Prostate gland (tissue), 2 donors: Measurements from ENCODE around the gene FARP2. TPM values are rescaled to one million over a fixed set of nuclear protein-coding genes. Genes with fewer than 3 reads are reported as not detected.
"Not testable (repeated sequence)": the region's sequence is repeated elsewhere in the genome, so short reads cannot be mapped to it uniquely, and the experiment has no call there.

Experiments
- DNase-seq: peaks from one replicate; pipeline ENCODE4 v3.0.0-alpha.2; 2019; ENCODE audit warnings: low spot score
- H3K27ac ChIP-seq, 2 donors: fragments of 200-600 bp; sonication (generic); 2 replicates each; pipeline ENCODE4 v1.5.1; 2017 to 2019
- H3K27me3 ChIP-seq: fragments of 200-600 bp; sonication (generic); replicated peaks from 2 replicates; pipeline ENCODE4 v1.5.1; 2019; ENCODE audit not compliant: insufficient read depth
- H3K36me3 ChIP-seq, 2 donors: fragments of 200-600 bp; sonication (generic); 1 replicate in 1 of 2; 2 replicates in 1 of 2; pipeline versions ENCODE4 v1.5.1 to v1.8.1; 2017 to 2019
- H3K4me1 ChIP-seq: fragments of 200-600 bp; sonication (generic); replicated peaks from 2 replicates; pipeline ENCODE4 v1.5.1; 2019
- H3K4me3 ChIP-seq, 2 donors: fragments of 200-600 bp; sonication (generic); 2 replicates each; pipeline ENCODE4 v1.5.1; 2017 to 2019
- H3K9me3 ChIP-seq: fragments of 200-600 bp; sonication (generic); 2 replicates; pipeline ENCODE4 v1.5.1; 2017
- POLR2A ChIP-seq: fragments of 450-650 bp; IDR thresholded peaks from one replicate; pipeline ENCODE4 v1.6.1; 2016; ENCODE audit warnings: antibody characterized with exemption, mild to moderate bottlenecking
- POLR2AphosphoS5 ChIP-seq: sonication (generic); formaldehyde crosslinking; IDR thresholded peaks from one replicate; pipeline ENCODE4 v1.6.1; 2017; ENCODE audit warnings: antibody characterized with exemption
- WGBS: methylation state at CpG from one replicate; pipeline ENCODE4 v1.1.5; 2018; 5-methylcytosine and 5-hydroxymethylcytosine counted together
- intact Hi-C: fragments of 100-400 bp; cut with DNase I; formaldehyde crosslinking; loops from one replicate; pipeline ENCODE4 v1.14.2; 2022
- total RNA-seq, 2 donors: library from RNA; depleted of rRNA; stranded (reverse); fragments of >200 nt; gene quantifications; one replicate each; pipeline ENCODE4 v1.1.0, GENCODE V29; 2016
- TF ChIP-seq, protein P1 (sequence below), 4 experiments: fragments of 200-600 bp in 2 of 4; fragments of 450-650 bp in 2 of 4; sonication (generic) in 2 of 4; IDR thresholded peaks; 1 replicate in 3 of 4; 2 replicates in 1 of 4; pipeline ENCODE4 v1.5.1; 2016 to 2019; ENCODE audit warnings: antibody characterized with exemption in 4 of 4, mild to moderate bottlenecking in 2 of 4, moderate library complexity in 2 of 4

Gene FARP2
- total RNA-seq, 2 donors from 2014 or later: 32.4 to 35.9 TPM

DNA sequence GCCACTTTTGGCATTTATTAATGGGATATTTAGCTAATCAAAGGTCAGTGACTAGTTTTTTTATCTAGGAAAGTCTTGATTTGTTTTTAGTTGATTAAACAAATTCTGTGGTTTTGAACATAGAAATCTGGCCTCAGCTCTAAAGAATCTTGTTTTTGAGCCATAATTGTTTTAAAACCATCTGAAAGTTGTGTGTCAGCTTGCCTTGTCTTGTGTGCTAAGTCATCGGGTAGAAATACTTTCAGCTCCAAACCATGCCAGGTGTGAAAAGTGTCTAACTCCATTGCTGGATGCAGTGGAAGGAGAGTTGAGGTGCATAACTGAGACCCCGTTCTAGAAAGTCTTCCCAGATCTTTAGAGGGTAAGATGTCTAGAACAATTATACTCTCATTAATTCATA, 22.7 kb downstream of the FARP2 start:
- no peak for DNase-seq
- 50% methylated on average over 2 of the region's 2 CpGs for WGBS
- Histone ChIP-seq H3K27ac (no peak overlapping the region), H3K9me3 (no peaks in the 10 kb centered on the region), H3K4me1 (no peaks in the 10 kb centered on the region), H3K36me3 (no peaks in the 10 kb centered on the region), H3K27me3 (no peaks in the 10 kb centered on the region), H3K4me3 (no peak overlapping the region)
- TF ChIP-seq, protein P1, sequence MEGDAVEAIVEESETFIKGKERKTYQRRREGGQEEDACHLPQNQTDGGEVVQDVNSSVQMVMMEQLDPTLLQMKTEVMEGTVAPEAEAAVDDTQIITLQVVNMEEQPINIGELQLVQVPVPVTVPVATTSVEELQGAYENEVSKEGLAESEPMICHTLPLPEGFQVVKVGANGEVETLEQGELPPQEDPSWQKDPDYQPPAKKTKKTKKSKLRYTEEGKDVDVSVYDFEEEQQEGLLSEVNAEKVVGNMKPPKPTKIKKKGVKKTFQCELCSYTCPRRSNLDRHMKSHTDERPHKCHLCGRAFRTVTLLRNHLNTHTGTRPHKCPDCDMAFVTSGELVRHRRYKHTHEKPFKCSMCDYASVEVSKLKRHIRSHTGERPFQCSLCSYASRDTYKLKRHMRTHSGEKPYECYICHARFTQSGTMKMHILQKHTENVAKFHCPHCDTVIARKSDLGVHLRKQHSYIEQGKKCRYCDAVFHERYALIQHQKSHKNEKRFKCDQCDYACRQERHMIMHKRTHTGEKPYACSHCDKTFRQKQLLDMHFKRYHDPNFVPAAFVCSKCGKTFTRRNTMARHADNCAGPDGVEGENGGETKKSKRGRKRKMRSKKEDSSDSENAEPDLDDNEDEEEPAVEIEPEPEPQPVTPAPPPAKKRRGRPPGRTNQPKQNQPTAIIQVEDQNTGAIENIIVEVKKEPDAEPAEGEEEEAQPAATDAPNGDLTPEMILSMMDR (IDR thresholded peaks at IDR 0.05): no peak
- TF ChIP-seq POLR2A: no peak
- TF ChIP-seq POLR2AphosphoS5: no peak
- intact Hi-C loops: no loop called here

DNA sequence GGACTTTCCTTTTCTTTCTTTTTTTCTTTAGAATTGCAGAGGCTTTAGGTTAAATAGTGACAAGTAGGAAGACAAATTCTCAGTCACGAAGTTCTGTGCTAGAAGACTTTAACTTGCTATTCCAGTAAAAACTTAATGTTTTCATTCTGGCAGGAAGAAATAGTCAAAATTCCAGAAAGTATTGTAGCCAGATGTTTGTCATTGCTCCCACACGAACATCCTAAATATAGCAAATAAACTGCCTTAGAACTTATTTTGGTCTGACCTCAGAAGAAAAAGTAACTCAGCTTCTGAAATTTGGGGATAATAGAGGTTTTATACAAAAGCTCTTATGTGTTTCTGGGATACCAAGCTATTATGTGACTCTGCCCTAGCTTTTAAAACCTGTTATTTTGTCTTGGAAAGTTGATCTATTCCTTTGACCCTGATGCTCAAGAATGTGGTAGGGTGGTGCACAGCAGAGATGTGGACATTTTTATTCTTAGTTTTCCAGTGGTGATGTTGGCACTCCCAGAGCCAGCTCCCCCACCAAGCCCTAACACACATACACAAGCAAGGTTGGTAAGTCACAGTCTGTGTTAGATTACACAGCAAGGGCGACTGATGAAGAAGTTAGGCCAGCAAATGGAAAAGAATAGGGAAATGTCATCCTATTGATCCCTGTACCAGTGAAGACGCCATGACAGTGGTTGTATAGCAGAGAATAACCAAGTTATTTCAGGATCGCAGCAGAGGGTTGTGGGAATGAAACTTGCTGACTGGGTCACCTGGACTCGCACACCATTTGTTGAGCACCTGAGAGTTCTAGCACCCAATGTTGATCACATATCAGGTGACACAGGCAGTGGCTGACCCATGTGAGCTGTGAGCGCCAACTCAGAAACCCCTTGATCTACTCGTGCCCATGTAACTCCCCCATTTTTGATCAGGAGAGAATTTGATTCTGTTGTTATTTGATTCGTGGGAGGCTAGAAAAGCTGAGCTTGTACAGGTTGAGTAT, 23.7 kb downstream of the FARP2 start:
- Histone ChIP-seq H3K27ac (no peak overlapping the region), H3K9me3 (no peaks in the 10 kb centered on the region), H3K36me3 (no peaks in the 10 kb centered on the region), H3K27me3 (no peaks in the 10 kb centered on the region), H3K4me3 (no peak overlapping the region), H3K4me1 (no peaks in the 10 kb centered on the region)
- intact Hi-C loops: no loop called here
- DNase-seq: no peak
- 80% methylated on average over 9 of the region's 9 CpGs for WGBS
- TF ChIP-seq, protein P1 (IDR thresholded peaks at IDR 0.05): no peak
- TF ChIP-seq POLR2A: no peak
- TF ChIP-seq POLR2AphosphoS5: no peak

DNA sequence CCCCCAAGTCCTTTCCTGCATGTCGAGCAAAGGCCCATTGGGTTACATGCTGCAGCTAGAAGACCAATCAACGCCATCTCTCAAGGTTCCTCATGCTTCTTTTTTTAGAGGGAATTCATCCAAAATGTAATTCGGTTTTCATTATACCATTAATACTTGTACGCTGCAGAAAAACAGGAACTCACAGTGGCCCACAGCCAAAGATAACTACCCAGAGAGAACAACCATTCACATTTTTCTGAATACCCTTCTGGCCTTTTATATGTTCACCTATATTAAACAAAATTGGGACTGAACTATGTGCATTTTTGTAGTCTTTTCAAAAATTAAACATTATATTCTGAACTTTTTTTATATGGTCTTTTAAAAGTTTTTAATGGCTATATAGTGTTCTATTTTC, 25.8 kb downstream of the FARP2 start:
- intact Hi-C loops: no loop called here

DNA sequence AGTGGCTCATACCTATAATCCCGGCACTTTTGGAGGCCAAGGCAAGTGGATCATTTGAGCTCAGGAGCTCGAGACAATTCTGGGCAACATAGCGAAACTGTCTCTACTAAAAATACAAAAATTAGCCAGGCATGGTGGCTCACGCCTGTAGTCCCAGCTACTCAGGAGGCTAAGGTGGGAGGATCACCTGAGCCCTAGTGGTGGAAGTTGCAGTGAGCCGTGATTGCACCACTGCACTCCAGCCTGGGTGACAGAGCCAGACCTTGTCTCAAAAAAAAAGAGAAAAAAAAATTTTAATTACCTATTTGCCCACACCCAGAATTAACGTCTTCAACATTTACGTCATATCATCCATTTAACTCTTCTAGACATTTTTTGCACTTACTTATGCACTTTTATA, 29.4 kb downstream of the FARP2 start:
- H3K4me1 ChIP-seq, H3K27me3 ChIP-seq, H3K9me3 ChIP-seq, DNase-seq, intact Hi-C loops, H3K4me3 ChIP-seq, H3K27ac ChIP-seq, H3K36me3 ChIP-seq: not testable (repeated sequence)
- 94% methylated on average over 7 of the region's 7 CpGs for WGBS

More for the DNA sequence above, 25.8 kb downstream of the FARP2 start:
- Histone ChIP-seq H3K4me1 (no peaks in the 10 kb centered on the region), H3K9me3 (no peaks in the 10 kb centered on the region), H3K36me3 (no peaks in the 10 kb centered on the region), H3K4me3 (no peak overlapping the region), H3K27ac (no peak overlapping the region), H3K27me3 (no peaks in the 10 kb centered on the region)
- 54% methylated on average over 4 of the region's 4 CpGs for WGBS
- no peak for DNase-seq
- TF ChIP-seq POLR2AphosphoS5 (no peak), POLR2A (no peak)
- TF ChIP-seq, protein P1 (IDR thresholded peaks at IDR 0.05): no peak

DNA sequence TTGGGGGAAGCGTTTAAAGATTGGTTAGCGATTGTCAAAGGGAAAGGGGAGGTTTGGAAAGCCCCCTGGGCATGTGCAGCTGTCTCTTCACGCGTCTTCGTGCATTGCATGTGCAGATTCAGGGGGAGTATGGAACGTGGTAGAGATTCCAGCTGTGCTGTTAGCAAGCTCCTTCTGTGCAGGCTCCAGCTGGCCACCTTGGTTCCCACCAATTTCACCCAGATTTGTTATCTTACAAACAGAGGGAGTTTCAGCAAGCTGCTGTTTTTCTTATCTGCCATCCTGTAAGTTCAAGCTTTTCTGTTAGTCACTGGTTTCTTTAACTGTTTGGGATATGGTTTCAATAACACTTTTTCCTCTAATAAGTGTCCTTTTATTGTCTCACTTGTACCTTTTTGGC, 30.4 kb downstream of the FARP2 start:
- no peaks in the 10 kb centered on the region for H3K4me1 ChIP-seq
- intact Hi-C loops: no loop called here
- H3K27ac ChIP-seq: no peak overlapping the region
- DNase-seq: no peak
- 95% methylated on average over 6 of the region's 6 CpGs for WGBS
- H3K4me3 ChIP-seq: no peak overlapping the region
- TF ChIP-seq, protein P1 (IDR thresholded peaks at IDR 0.05): no peak
- TF ChIP-seq POLR2A: no peak
- no peak for TF ChIP-seq POLR2AphosphoS5
- no peaks in the 10 kb centered on the region for H3K9me3 ChIP-seq
- no peaks in the 10 kb centered on the region for H3K27me3 ChIP-seq
- H3K36me3 ChIP-seq: no peaks in the 10 kb centered on the region
